ENCODE results near the gene PTPRE.

PTPRE gene

GRCh38 chr10:128013626-128014025 lies 106.7 kb downstream of the PTPRE start:
- Mint-ChIP-seq H3K27me3 (peaks cover 47% of the 10 kb centered on the region), H3K27ac (no peak overlapping the region), H3K4me1 (peaks cover 10% of the 10 kb centered on the region), H3K36me3 (no peaks in the 10 kb centered on the region), H3K4me3 (no peak overlapping the region), H3K9me3 (no peaks in the 10 kb centered on the region)
- ATAC-seq, result no peak

GRCh38 chr10:128014236-128014635 lies 107.3 kb downstream of the PTPRE start:
- no peak overlapping the region for H3K27ac Mint-ChIP-seq
- no peak for ATAC-seq
- H3K36me3 Mint-ChIP-seq, result no peaks in the 10 kb centered on the region
- no peaks in the 10 kb centered on the region for H3K9me3 Mint-ChIP-seq
- H3K4me1 Mint-ChIP-seq, result peaks cover 10% of the 10 kb centered on the region
- H3K4me3 Mint-ChIP-seq, result no peak overlapping the region
- H3K27me3 Mint-ChIP-seq, result peaks cover 53% of the 10 kb centered on the region

- no peak for ATAC-seq
- H3K9me3 Mint-ChIP-seq, result no peaks in the 10 kb centered on the region
- H3K4me1 Mint-ChIP-seq, result peaks cover 3% of the 10 kb centered on the region
- H3K27ac Mint-ChIP-seq, result no peak overlapping the region
- no peaks in the 10 kb centered on the region for H3K36me3 Mint-ChIP-seq
- peaks cover 33% of the 10 kb centered on the region for H3K27me3 Mint-ChIP-seq
- H3K4me3 Mint-ChIP-seq, result no peak overlapping the region
Measured at GRCh38 chr10:128016423-128017060, 109.6 kb downstream of the PTPRE start.

GRCh38 chr10:128017822-128018221 lies 110.9 kb downstream of the PTPRE start:
- H3K4me3 Mint-ChIP-seq, result no peak overlapping the region
- H3K9me3 Mint-ChIP-seq, result no peaks in the 10 kb centered on the region
- no peak for ATAC-seq
- H3K4me1 Mint-ChIP-seq, result no peaks in the 10 kb centered on the region
- no peaks in the 10 kb centered on the region for H3K36me3 Mint-ChIP-seq
- H3K27ac Mint-ChIP-seq, result no peak overlapping the region
- peaks cover 28% of the 10 kb centered on the region for H3K27me3 Mint-ChIP-seq

- ATAC-seq, result no peak
- Mint-ChIP-seq H3K36me3 (no peaks in the 10 kb centered on the region), H3K27me3 (peaks cover 28% of the 10 kb centered on the region), H3K27ac (no peak overlapping the region), H3K4me1 (no peaks in the 10 kb centered on the region), H3K9me3 (no peaks in the 10 kb centered on the region), H3K4me3 (no peak overlapping the region)
Measured at GRCh38 chr10:128018236-128018635, 111.3 kb downstream of the PTPRE start.

- ATAC-seq, result no peak
- H3K4me3 Mint-ChIP-seq, result no peak overlapping the region
- H3K4me1 Mint-ChIP-seq, result no peaks in the 10 kb centered on the region
Measured at GRCh38 chr10:128018691-128019090, 111.8 kb downstream of the PTPRE start.

GRCh38 chr10:128022261-128023196 lies 115.6 kb downstream of the PTPRE start:
- Mint-ChIP-seq H3K4me3 (no peak overlapping the region), H3K4me1 (peaks cover 16% of the 10 kb centered on the region), H3K9me3 (no peaks in the 10 kb centered on the region), H3K36me3 (no peaks in the 10 kb centered on the region), H3K27ac (no peak overlapping the region), H3K27me3 (peaks cover 16% of the 10 kb centered on the region)
- ATAC-seq, result no peak

More at GRCh38 chr10:128018691-128019090, 111.8 kb downstream of the PTPRE start:
- Mint-ChIP-seq H3K27ac (no peak overlapping the region), H3K36me3 (no peaks in the 10 kb centered on the region), H3K27me3 (peaks cover 28% of the 10 kb centered on the region), H3K9me3 (no peaks in the 10 kb centered on the region)

GRCh38 chr10:128024426-128024825 lies 117.5 kb downstream of the PTPRE start:
- Mint-ChIP-seq H3K36me3 (no peaks in the 10 kb centered on the region), H3K27ac (no peak overlapping the region), H3K27me3 (peaks cover 10% of the 10 kb centered on the region), H3K4me1 (peaks cover 16% of the 10 kb centered on the region), H3K4me3 (no peak overlapping the region), H3K9me3 (no peaks in the 10 kb centered on the region)
- no peak for ATAC-seq

- H3K27ac Mint-ChIP-seq, result no peak overlapping the region
- no peak for ATAC-seq
- H3K36me3 Mint-ChIP-seq, result no peaks in the 10 kb centered on the region
- no peak overlapping the region for H3K4me3 Mint-ChIP-seq
- H3K27me3 Mint-ChIP-seq, result peaks cover 11% of the 10 kb centered on the region
- no peaks in the 10 kb centered on the region for H3K9me3 Mint-ChIP-seq
- peaks cover 16% of the 10 kb centered on the region for H3K4me1 Mint-ChIP-seq
Measured at GRCh38 chr10:128025437-128025836, 118.5 kb downstream of the PTPRE start.

- Mint-ChIP-seq H3K4me1 (peaks cover 16% of the 10 kb centered on the region), H3K9me3 (no peaks in the 10 kb centered on the region), H3K27me3 (peaks cover 11% of the 10 kb centered on the region), H3K4me3 (no peak overlapping the region), H3K36me3 (no peaks in the 10 kb centered on the region), H3K27ac (no peak overlapping the region)
- peak; percentile 26 for ATAC-seq
Measured at GRCh38 chr10:128025951-128026350, 119.0 kb downstream of the PTPRE start.

GRCh38 chr10:128026615-128027300 lies 119.9 kb downstream of the PTPRE start:
- Mint-ChIP-seq H3K27ac (no peak overlapping the region), H3K36me3 (no peaks in the 10 kb centered on the region), H3K27me3 (peaks cover 11% of the 10 kb centered on the region), H3K9me3 (no peaks in the 10 kb centered on the region), H3K4me3 (no peak overlapping the region), H3K4me1 (peaks cover 16% of the 10 kb centered on the region)
- ATAC-seq, result peak; percentile 64

- H3K4me3 Mint-ChIP-seq, result no peak overlapping the region
- peaks cover 11% of the 10 kb centered on the region for H3K27me3 Mint-ChIP-seq
- no peaks in the 10 kb centered on the region for H3K36me3 Mint-ChIP-seq
- H3K9me3 Mint-ChIP-seq, result no peaks in the 10 kb centered on the region
- H3K4me1 Mint-ChIP-seq, result peaks cover 16% of the 10 kb centered on the region
- ATAC-seq, result no peak
- no peak overlapping the region for H3K27ac Mint-ChIP-seq
Measured at GRCh38 chr10:128027306-128027705, 120.4 kb downstream of the PTPRE start.

- Mint-ChIP-seq H3K4me3 (no peak overlapping the region), H3K36me3 (no peaks in the 10 kb centered on the region), H3K27ac (no peak overlapping the region), H3K27me3 (peaks cover 11% of the 10 kb centered on the region), H3K4me1 (peaks cover 16% of the 10 kb centered on the region), H3K9me3 (no peaks in the 10 kb centered on the region)
- ATAC-seq, result no peak
Measured at GRCh38 chr10:128027822-128028507, 121.1 kb downstream of the PTPRE start.

- Mint-ChIP-seq H3K4me3 (no peak overlapping the region), H3K27ac (no peak overlapping the region), H3K9me3 (no peaks in the 10 kb centered on the region), H3K36me3 (no peaks in the 10 kb centered on the region), H3K4me1 (peaks cover 16% of the 10 kb centered on the region), H3K27me3 (peaks cover 11% of the 10 kb centered on the region)
- no peak for ATAC-seq
Measured at GRCh38 chr10:128028508-128029289, 121.8 kb downstream of the PTPRE start.
